CD4-positive, CD25-positive, alpha-beta regulatory T cell (primary cell): ENCODE data around the gene TGFB2. TPM values are rescaled to one million over a fixed set of nuclear protein-coding genes. Genes with fewer than 3 reads are reported as not detected.
A peak's percentile ranks its signal among the peaks of the same experiment; 100 is the strongest.

Experiments used
- ATAC-seq, 2 donors: fragments of 150-1000 bp; cut with Tn5 transposase; one replicate each; pipeline ENCODE4 v1.10.0; 2021; ENCODE audit warnings: low read depth in 2 of 2, moderate number of reproducible peaks in 2 of 2, moderate library complexity in 1 of 2
- DNase-seq, 3 donors: peaks; one replicate each; pipeline versions ENCODE4 v3.0.0 to v3.0.0-alpha.2; 2012 to 2022; ENCODE audit warnings: mixed read lengths in 1 of 3
- H3K27ac ChIP-seq: one replicate; pipeline ENCODE4 v1.7.0; 2013; ENCODE audit warnings: mild to moderate bottlenecking, low read length; ENCODE audit not compliant: insufficient read depth, poor library complexity, severe bottlenecking
- H3K27me3 ChIP-seq: one replicate; pipeline ENCODE4 v1.7.0; 2013; ENCODE audit warnings: low read length; ENCODE audit not compliant: control insufficient read depth, insufficient read depth
- H3K36me3 ChIP-seq: one replicate; pipeline ENCODE4 v1.7.0; 2013; ENCODE audit warnings: mild to moderate bottlenecking, low read length, moderate library complexity; ENCODE audit not compliant: control insufficient read depth, insufficient read depth
- H3K4me1 ChIP-seq: 2 replicates; pipeline ENCODE4 v1.7.0; 2013; ENCODE audit warnings: mild to moderate bottlenecking, low read length; ENCODE audit not compliant: insufficient read depth, control insufficient read depth, poor library complexity, severe bottlenecking
- H3K4me3 ChIP-seq: one replicate; pipeline ENCODE4 v1.7.0; 2013; ENCODE audit warnings: low read depth, mild to moderate bottlenecking, low read length, moderate library complexity
- H3K9me3 ChIP-seq, 2 experiments: 1 replicate in 1 of 2; 2 replicates in 1 of 2; pipeline ENCODE4 v1.7.0; 2013; ENCODE audit warnings: low read length in 2 of 2, mild to moderate bottlenecking in 1 of 2, moderate library complexity in 1 of 2; ENCODE audit not compliant: control insufficient read depth in 2 of 2
- H3K27ac Mint-ChIP-seq, 3 donors: one replicate each; pipeline ENCODE4 v1.8.0; 2020 to 2022; ENCODE audit warnings: mild to moderate bottlenecking in 3 of 3, mixed read lengths in 3 of 3, moderate library complexity in 2 of 3
- H3K27me3 Mint-ChIP-seq: one replicate; pipeline ENCODE4 v1.8.0; 2022; ENCODE audit warnings: mild to moderate bottlenecking, mixed read lengths
- H3K36me3 Mint-ChIP-seq: one replicate; pipeline ENCODE4 v1.8.0; 2020; ENCODE audit warnings: mixed read lengths
- H3K4me1 Mint-ChIP-seq, 4 donors: one replicate each; pipeline ENCODE4 v1.8.0; 2020 to 2022; ENCODE audit warnings: mixed read lengths in 4 of 4, mild to moderate bottlenecking in 1 of 4
- H3K4me3 Mint-ChIP-seq, 4 donors: one replicate each; pipeline ENCODE4 v1.8.0; 2020 to 2022; ENCODE audit warnings: mild to moderate bottlenecking in 4 of 4, mixed read lengths in 4 of 4, moderate library complexity in 3 of 4
- H3K9me3 Mint-ChIP-seq, 7 donors: one replicate each; pipeline ENCODE4 v1.8.0; 2020 to 2022; ENCODE audit warnings: mixed read lengths in 7 of 7, mild to moderate bottlenecking in 3 of 7, moderate library complexity in 2 of 7
- polyA plus RNA-seq, 4 donors: library from polyadenylated mRNA; unstranded; fragments of 300-500 nt; fragmentation: Illumina TruSeq; gene quantifications; one replicate each; pipeline ENCODE4 v1.2.3, GENCODE V29; 2021
- total RNA-seq: library from RNA; stranded (reverse); gene quantifications from one replicate; pipeline ENCODE4 v1.2.3, GENCODE V29; 2022

The TGFB2 gene
- total RNA-seq: not detected
- not detected for polyA plus RNA-seq

- H3K27me3 ChIP-seq: peaks cover 25% of the 10 kb centered on the region
- peak in 2 of 3 donors; percentile 5 to 26 for DNase-seq
- H3K27me3 Mint-ChIP-seq: peaks cover 42% of the 10 kb centered on the region
- H3K4me1 Mint-ChIP-seq: peaks cover 0 to 20% (median 11%) of the 10 kb centered on the region in 4 donors
- H3K4me3 Mint-ChIP-seq: peak within 1 kb of the TSS in 2 of 4 donors; percentile 27 to 61
- peaks cover 24% of the 10 kb centered on the region for H3K4me1 ChIP-seq
- H3K36me3 Mint-ChIP-seq: peaks cover 14% of the 10 kb centered on the region
- H3K4me3 ChIP-seq: peak within 1 kb of the TSS; percentile 31
- H3K9me3 ChIP-seq: no peaks in the 10 kb centered on the region
- no peak within 1 kb of the TSS for H3K27ac Mint-ChIP-seq
- ATAC-seq: peak in 1 of 2 donors; percentile 24
- H3K27ac ChIP-seq: no peak within 1 kb of the TSS
- H3K36me3 ChIP-seq: no peaks in the 10 kb centered on the region
- H3K9me3 Mint-ChIP-seq: peaks cover 0 to 8% (median 0%) of the 10 kb centered on the region in 7 donors
Measured at GRCh38 chr1:218344814-218345672, at the start of gene TGFB2. TSS of gene TGFB2 (plus strand) at chr1:218345336. CDS start at chr1:218346702, 1,366 bp downstream.

DNA sequence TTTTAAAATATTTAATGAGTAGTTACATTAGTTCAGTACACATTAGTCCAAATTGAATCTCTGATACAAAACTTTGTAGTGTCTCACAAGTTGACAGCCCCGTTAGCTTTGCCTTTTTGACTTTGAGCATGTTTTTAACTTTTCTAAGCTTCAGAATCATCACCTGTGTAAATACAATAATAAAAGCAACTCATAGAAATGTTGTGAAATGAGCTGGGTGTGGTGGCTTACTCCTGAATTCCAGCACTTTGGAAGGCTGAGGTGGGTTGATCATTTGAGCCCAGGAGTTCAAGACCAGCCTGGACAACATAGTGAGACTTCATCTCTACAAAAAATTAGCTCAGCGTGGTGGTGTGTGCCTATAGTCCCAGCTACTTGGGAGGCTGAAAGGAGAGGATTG, 49.0 kb upstream of the TGFB2 start:
- peaks cover 4% of the 10 kb centered on the region for H3K36me3 ChIP-seq
- ATAC-seq (no peak), DNase-seq (no peak)
- H3K4me1 Mint-ChIP-seq: peaks cover 0 to 40% (median 12%) of the 10 kb centered on the region in 4 donors
- H3K27me3 ChIP-seq: no peaks in the 10 kb centered on the region
- H3K36me3 Mint-ChIP-seq: peaks cover 16% of the 10 kb centered on the region
- no peaks in the 10 kb centered on the region for H3K9me3 ChIP-seq
- H3K4me1 ChIP-seq: no peaks in the 10 kb centered on the region
- H3K9me3 Mint-ChIP-seq: no peaks in the 10 kb centered on the region
- H3K27me3 Mint-ChIP-seq: no peaks in the 10 kb centered on the region
- H3K4me3 Mint-ChIP-seq: no peak overlapping the region
- no peak overlapping the region for H3K27ac Mint-ChIP-seq
- H3K4me3 ChIP-seq: no peak overlapping the region
- H3K27ac ChIP-seq: no peak overlapping the region

- DNase-seq (no peak), ATAC-seq (no peak)
- H3K4me3 ChIP-seq: no peak overlapping the region
- H3K27ac Mint-ChIP-seq: no peak overlapping the region
- peaks cover 23% of the 10 kb centered on the region for H3K36me3 Mint-ChIP-seq
- H3K4me1 ChIP-seq: peaks cover under 1% of the 10 kb centered on the region
- H3K27ac ChIP-seq: no peak overlapping the region
- H3K9me3 Mint-ChIP-seq: no peaks in the 10 kb centered on the region
- no peaks in the 10 kb centered on the region for H3K27me3 ChIP-seq
- H3K9me3 ChIP-seq: no peaks in the 10 kb centered on the region
- H3K36me3 ChIP-seq: peaks cover 9% of the 10 kb centered on the region
- peaks cover 0 to 48% (median 12%) of the 10 kb centered on the region in 4 donors for H3K4me1 Mint-ChIP-seq
- H3K4me3 Mint-ChIP-seq: no peak overlapping the region
- H3K27me3 Mint-ChIP-seq: no peaks in the 10 kb centered on the region
Measured at GRCh38 chr1:218297461-218297860, 47.7 kb upstream of the TGFB2 start.

DNA sequence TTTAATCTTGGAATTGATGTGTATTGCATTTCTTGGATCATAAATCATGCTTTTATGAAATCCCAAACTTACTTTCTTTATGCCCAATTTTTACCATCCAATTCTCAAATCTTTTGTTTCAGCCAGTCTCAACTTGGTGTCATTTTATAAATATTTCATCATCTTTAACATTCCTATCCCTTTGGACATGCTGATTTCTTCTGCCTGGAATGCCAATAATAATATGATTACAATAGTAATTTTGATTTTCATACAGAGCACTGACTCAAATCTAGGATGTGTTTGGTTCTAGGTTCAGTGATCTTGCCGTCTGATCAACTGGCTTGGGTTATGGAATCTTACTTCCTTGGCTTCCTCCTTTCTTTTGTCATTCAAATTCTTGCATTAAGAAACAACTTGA, 47.3 kb upstream of the TGFB2 start:
- Histone ChIP-seq H3K4me3 (no peak overlapping the region), H3K27ac (no peak overlapping the region), H3K9me3 (no peaks in the 10 kb centered on the region), H3K4me1 (peaks cover 4% of the 10 kb centered on the region), H3K27me3 (no peaks in the 10 kb centered on the region), H3K36me3 (peaks cover 9% of the 10 kb centered on the region)
- Mint-ChIP-seq H3K4me1 (peaks cover 0 to 46% (median 12%) of the 10 kb centered on the region in 4 donors), H3K36me3 (peaks cover 22% of the 10 kb centered on the region), H3K4me3 (no peak overlapping the region), H3K9me3 (no peaks in the 10 kb centered on the region), H3K27me3 (no peaks in the 10 kb centered on the region), H3K27ac (no peak overlapping the region)
- ATAC-seq (no peak), DNase-seq (no peak)

DNA sequence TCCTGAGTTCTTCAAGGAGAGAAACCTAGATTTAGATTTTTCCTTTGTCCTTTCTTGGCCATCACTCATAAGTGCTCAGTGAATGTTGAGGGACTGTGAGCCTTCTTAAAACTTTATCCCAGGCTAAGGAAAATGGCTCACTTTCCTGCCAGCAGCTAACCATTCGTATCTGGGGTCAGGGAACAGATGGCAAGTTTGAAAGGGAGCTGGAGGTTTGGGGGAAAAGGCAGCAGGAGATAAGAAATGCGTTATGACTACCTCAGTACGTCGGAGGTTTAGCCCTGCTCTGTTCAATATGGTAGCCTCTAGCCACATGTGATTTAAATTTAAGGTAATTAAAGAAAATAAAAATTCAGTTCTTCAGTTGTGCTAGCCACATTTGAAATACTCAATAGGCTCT, 46.7 kb upstream of the TGFB2 start:
- peaks cover 0 to 43% (median 12%) of the 10 kb centered on the region in 4 donors for H3K4me1 Mint-ChIP-seq

GRCh38 chr1:218299416-218299815, 45.7 kb upstream of the TGFB2 start:
- ATAC-seq: no peak
- Mint-ChIP-seq H3K9me3 (no peaks in the 10 kb centered on the region), H3K27ac (no peak overlapping the region), H3K27me3 (no peaks in the 10 kb centered on the region), H3K4me3 (no peak overlapping the region), H3K36me3 (peaks cover 16% of the 10 kb centered on the region), H3K4me1 (peaks cover 0 to 40% (median 14%) of the 10 kb centered on the region in 4 donors)
- DNase-seq: peak in 1 of 3 donors; percentile 24
- H3K4me3 ChIP-seq: no peak overlapping the region
- peaks cover 5% of the 10 kb centered on the region for H3K36me3 ChIP-seq
- H3K27me3 ChIP-seq: no peaks in the 10 kb centered on the region
- H3K27ac ChIP-seq: no peak overlapping the region
- no peaks in the 10 kb centered on the region for H3K9me3 ChIP-seq
- peaks cover 4% of the 10 kb centered on the region for H3K4me1 ChIP-seq

More for the DNA sequence above, 46.7 kb upstream of the TGFB2 start:
- Histone ChIP-seq H3K4me3 (no peak overlapping the region), H3K4me1 (peaks cover 4% of the 10 kb centered on the region), H3K9me3 (no peaks in the 10 kb centered on the region), H3K27me3 (no peaks in the 10 kb centered on the region), H3K27ac (no peak overlapping the region), H3K36me3 (peaks cover 9% of the 10 kb centered on the region)
- no peak overlapping the region for H3K4me3 Mint-ChIP-seq
- DNase-seq (no peak), ATAC-seq (no peak)
- H3K27me3 Mint-ChIP-seq: no peaks in the 10 kb centered on the region
- H3K36me3 Mint-ChIP-seq: peaks cover 22% of the 10 kb centered on the region
- H3K27ac Mint-ChIP-seq: no peak overlapping the region
- no peaks in the 10 kb centered on the region for H3K9me3 Mint-ChIP-seq

DNA sequence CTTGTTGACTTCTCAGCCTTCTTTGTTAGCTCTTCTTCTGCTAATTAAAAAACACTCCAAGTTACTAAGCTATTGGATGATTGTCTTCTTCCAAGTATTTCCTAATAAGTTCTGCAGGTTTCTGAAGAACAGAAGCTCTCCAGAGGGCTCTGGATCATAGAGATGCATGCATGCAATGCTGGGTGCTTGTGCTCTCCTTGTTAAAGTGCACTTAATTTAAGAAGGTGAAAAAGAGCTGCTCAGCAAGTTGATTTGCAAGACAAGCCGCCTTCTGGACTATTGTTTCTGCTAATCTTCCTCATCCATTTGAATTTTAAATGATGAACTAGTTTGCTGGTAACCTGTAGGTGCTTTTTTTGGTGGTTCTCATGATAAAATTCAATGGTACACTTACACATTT, 43.9 kb upstream of the TGFB2 start:
- Histone ChIP-seq H3K9me3 (no peaks in the 10 kb centered on the region), H3K4me3 (no peak overlapping the region), H3K27me3 (no peaks in the 10 kb centered on the region), H3K27ac (no peak overlapping the region), H3K36me3 (peaks cover 22% of the 10 kb centered on the region), H3K4me1 (peaks cover 4% of the 10 kb centered on the region)
- Mint-ChIP-seq H3K27me3 (no peaks in the 10 kb centered on the region), H3K27ac (no peak overlapping the region), H3K4me3 (no peak overlapping the region), H3K4me1 (peaks cover 0 to 38% (median 14%) of the 10 kb centered on the region in 4 donors), H3K36me3 (peaks cover 18% of the 10 kb centered on the region), H3K9me3 (no peaks in the 10 kb centered on the region)
- DNase-seq: no peak
- no peak for ATAC-seq

GRCh38 chr1:218302155-218302554, 43.0 kb upstream of the TGFB2 start:
- Mint-ChIP-seq H3K27ac (no peak overlapping the region), H3K4me1 (peaks cover 0 to 31% (median 13%) of the 10 kb centered on the region in 4 donors), H3K36me3 (peaks cover 15% of the 10 kb centered on the region), H3K9me3 (no peaks in the 10 kb centered on the region), H3K27me3 (no peaks in the 10 kb centered on the region), H3K4me3 (no peak overlapping the region)
- H3K4me3 ChIP-seq: no peak overlapping the region
- DNase-seq: no peak
- H3K27ac ChIP-seq: no peak overlapping the region
- H3K27me3 ChIP-seq: no peaks in the 10 kb centered on the region
- ATAC-seq: no peak
- H3K4me1 ChIP-seq: peaks cover 4% of the 10 kb centered on the region
- peaks cover 25% of the 10 kb centered on the region for H3K36me3 ChIP-seq
- H3K9me3 ChIP-seq: no peaks in the 10 kb centered on the region
